ENCODE results near the gene PIGQ.

Gene PIGQ

DNA sequence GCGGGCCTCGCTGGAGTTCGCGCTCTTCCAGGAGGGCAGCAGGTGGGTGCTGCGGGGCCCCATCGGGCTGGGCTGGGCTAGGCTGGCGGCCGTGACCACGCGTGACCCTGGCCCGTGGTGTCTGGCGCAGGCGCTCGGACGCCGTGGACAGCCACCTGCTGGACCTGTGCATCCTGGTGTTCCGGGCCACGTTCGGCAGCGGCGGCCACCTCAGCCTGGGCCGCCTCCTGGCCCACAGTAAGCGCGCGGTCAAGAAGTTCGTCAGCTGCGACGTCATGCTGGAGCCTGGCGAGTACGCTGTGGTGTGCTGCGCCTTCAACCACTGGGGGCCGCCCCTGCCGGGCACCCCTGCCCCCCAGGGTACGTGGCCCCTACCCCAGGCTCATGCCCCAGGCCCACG lies 17.6 kb upstream of the PIGQ start:
- Histone ChIP-seq H2AFZ (ENCODE audit: low read depth, low read length) (no peak overlapping the region), H3K27ac (ENCODE audit: low read length) (no peak overlapping the region), H3K9me3 (ENCODE audit: insufficient read depth, low read length) (no peaks in the 10 kb centered on the region), H3K4me3 (ENCODE audit: low read length) (no peak overlapping the region), H3K4me2 (ENCODE audit: low read length) (no peak overlapping the region), H3K36me3 (replicated peaks; ENCODE audit: low read depth, low read length) (peaks cover 10% of the 10 kb centered on the region), H3K79me2 (ENCODE audit: low read length) (no peaks in the 10 kb centered on the region), H3K9ac (ENCODE audit: low read length) (no peak overlapping the region), H4K20me1 (ENCODE audit: insufficient read depth, low read length) (no peaks in the 10 kb centered on the region), H3K4me1 (ENCODE audit: low read length) (no peaks in the 10 kb centered on the region), H3K27me3 (ENCODE audit: low read depth, low read length) (no peaks in the 10 kb centered on the region)
- TF ChIP-seq, protein P1, sequence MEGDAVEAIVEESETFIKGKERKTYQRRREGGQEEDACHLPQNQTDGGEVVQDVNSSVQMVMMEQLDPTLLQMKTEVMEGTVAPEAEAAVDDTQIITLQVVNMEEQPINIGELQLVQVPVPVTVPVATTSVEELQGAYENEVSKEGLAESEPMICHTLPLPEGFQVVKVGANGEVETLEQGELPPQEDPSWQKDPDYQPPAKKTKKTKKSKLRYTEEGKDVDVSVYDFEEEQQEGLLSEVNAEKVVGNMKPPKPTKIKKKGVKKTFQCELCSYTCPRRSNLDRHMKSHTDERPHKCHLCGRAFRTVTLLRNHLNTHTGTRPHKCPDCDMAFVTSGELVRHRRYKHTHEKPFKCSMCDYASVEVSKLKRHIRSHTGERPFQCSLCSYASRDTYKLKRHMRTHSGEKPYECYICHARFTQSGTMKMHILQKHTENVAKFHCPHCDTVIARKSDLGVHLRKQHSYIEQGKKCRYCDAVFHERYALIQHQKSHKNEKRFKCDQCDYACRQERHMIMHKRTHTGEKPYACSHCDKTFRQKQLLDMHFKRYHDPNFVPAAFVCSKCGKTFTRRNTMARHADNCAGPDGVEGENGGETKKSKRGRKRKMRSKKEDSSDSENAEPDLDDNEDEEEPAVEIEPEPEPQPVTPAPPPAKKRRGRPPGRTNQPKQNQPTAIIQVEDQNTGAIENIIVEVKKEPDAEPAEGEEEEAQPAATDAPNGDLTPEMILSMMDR (IDR thresholded peaks at IDR 0.05; ENCODE audit: low read depth, low read length) = no peak
- TF ChIP-seq EZH2phosphoT487 (IDR thresholded peaks at IDR 0.05; ENCODE audit: low read depth) = no peak

DNA sequence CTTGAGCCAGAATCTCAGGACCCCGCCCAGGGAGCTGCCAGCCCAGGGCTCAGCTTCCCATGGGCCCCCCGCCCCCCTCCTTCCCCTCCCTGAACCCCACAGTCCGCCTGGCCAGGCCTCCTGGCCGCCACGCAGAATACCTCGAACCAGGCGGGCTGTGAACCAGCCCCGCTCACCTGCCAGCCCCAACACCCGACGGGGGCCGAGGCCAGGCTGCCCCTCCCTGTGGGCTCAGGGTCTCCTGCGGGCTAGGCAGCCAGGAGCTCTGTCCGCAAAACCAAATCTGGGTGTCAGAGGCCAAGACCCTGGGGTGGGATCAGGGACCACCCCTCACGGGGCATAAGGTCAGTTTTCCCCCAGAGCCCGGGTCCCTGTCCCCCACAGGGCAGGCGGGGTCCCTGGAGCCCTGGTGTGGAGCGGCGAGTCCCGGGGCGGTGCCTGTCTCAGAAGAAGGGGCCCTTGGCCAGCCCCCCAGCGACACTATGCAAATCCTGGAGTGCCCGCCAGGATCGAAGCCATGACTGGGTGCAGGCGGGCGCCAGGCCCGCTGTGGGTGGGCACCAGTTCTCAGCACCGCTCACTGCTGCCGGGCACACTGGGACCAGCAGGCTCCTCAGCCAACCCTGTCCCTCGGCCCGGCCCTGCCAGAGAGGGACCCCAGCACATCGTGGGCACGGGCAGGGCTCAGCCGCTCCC lies 16.0 kb upstream of the PIGQ start:
- no peaks in the 10 kb centered on the region for H3K9me3 ChIP-seq (ENCODE audit: insufficient read depth, low read length)
- peaks cover 8% of the 10 kb centered on the region for H3K36me3 ChIP-seq (replicated peaks; ENCODE audit: low read depth, low read length)
- H3K9ac ChIP-seq (ENCODE audit: low read length) = no peak overlapping the region
- no peak overlapping the region for H2AFZ ChIP-seq (ENCODE audit: low read depth, low read length)
- no peak overlapping the region for H3K4me3 ChIP-seq (ENCODE audit: low read length)
- H3K27me3 ChIP-seq (ENCODE audit: low read depth, low read length) = no peaks in the 10 kb centered on the region
- no peak overlapping the region for H3K4me2 ChIP-seq (ENCODE audit: low read length)
- no peak overlapping the region for H3K27ac ChIP-seq (ENCODE audit: low read length)
- TF ChIP-seq, protein P1 (IDR thresholded peaks at IDR 0.05; ENCODE audit: low read depth, low read length) = no peak
- no peak for TF ChIP-seq EZH2phosphoT487 (IDR thresholded peaks at IDR 0.05; ENCODE audit: low read depth)
- H3K4me1 ChIP-seq (ENCODE audit: low read length) = no peaks in the 10 kb centered on the region
- H3K79me2 ChIP-seq (ENCODE audit: low read length) = no peaks in the 10 kb centered on the region
- H4K20me1 ChIP-seq (ENCODE audit: insufficient read depth, low read length) = no peaks in the 10 kb centered on the region

DNA sequence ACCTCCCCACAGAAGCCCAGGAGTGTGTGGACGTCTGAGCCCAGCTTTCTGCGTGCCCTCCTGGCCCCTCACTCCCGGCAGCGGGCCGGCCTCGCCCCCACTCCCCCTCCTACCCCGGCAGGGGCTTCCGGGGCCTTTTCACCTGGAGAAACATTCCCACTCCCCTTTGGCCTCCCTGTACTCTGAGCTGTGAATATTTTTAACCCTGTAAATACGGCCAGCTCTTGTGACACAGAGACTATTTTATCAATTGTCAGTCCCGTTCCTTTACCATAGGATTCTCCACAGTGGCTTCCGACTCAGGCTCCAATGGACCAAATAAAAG lies 15.5 kb upstream of the PIGQ start:
- Histone ChIP-seq H2AFZ (ENCODE audit: low read depth, low read length) (no peak overlapping the region), H3K9me3 (ENCODE audit: insufficient read depth, low read length) (no peaks in the 10 kb centered on the region), H3K4me2 (ENCODE audit: low read length) (no peak overlapping the region), H3K4me3 (ENCODE audit: low read length) (no peak overlapping the region), H3K27ac (ENCODE audit: low read length) (no peak overlapping the region), H3K27me3 (ENCODE audit: low read depth, low read length) (no peaks in the 10 kb centered on the region), H3K36me3 (replicated peaks; ENCODE audit: low read depth, low read length) (peaks cover 6% of the 10 kb centered on the region), H3K4me1 (ENCODE audit: low read length) (no peaks in the 10 kb centered on the region), H3K79me2 (ENCODE audit: low read length) (no peaks in the 10 kb centered on the region), H3K9ac (ENCODE audit: low read length) (no peak overlapping the region), H4K20me1 (ENCODE audit: insufficient read depth, low read length) (no peaks in the 10 kb centered on the region)
- TF ChIP-seq, protein P1 (IDR thresholded peaks at IDR 0.05; ENCODE audit: low read depth, low read length) = no peak
- no peak for TF ChIP-seq EZH2phosphoT487 (IDR thresholded peaks at IDR 0.05; ENCODE audit: low read depth)

DNA sequence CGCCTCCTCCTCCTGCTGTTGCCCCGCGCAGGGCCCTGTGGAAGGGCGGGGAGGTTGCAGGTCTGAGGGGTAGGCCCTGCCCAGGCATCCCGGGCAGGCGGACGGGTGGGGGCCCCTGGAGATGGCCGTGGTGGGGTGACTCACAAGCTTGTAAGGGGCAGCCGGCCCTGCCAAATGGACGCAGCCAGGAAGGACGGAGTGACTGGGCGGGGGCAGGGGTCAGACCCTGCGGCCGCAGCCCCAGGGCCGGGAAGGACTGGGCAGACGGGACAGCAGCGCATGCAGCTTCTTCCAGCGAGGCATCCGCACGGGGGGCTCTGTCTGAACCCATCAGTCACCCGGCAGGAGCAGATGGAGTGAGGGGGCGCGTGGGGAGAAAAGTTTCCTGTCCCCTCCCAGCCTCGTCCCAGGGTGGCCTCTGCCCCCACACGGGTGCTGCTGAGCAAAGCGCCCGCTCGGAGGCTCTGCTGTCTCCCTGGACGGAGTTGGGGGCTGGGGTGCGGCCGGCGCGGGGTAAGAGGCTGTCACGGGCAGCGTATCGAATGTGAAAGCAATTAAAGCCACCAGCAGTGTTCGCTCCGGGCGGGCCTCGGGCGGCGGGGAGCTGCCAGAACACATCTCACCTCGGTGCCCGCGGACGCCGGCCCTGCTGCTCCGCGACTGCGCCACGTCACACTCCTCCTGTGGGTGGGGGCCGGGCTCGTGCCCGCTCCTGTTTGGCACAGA lies 15.0 kb upstream of the PIGQ start:
- H3K9me3 ChIP-seq (ENCODE audit: insufficient read depth, low read length) = no peaks in the 10 kb centered on the region
- H3K36me3 ChIP-seq (replicated peaks; ENCODE audit: low read depth, low read length) = peaks cover 3% of the 10 kb centered on the region
- H3K27ac ChIP-seq (ENCODE audit: low read length) = no peak overlapping the region
- no peak overlapping the region for H3K4me2 ChIP-seq (ENCODE audit: low read length)
- H3K79me2 ChIP-seq (ENCODE audit: low read length) = no peaks in the 10 kb centered on the region
- H3K27me3 ChIP-seq (ENCODE audit: low read depth, low read length) = no peaks in the 10 kb centered on the region
- no peak overlapping the region for H3K4me3 ChIP-seq (ENCODE audit: low read length)
- H3K4me1 ChIP-seq (ENCODE audit: low read length) = no peaks in the 10 kb centered on the region
- H2AFZ ChIP-seq (ENCODE audit: low read depth, low read length) = no peak overlapping the region
- H3K9ac ChIP-seq (ENCODE audit: low read length) = no peak overlapping the region
- H4K20me1 ChIP-seq (ENCODE audit: insufficient read depth, low read length) = no peaks in the 10 kb centered on the region
- TF ChIP-seq, protein P1 (IDR thresholded peaks at IDR 0.05; ENCODE audit: low read depth, low read length) = no peak
- TF ChIP-seq EZH2phosphoT487 (IDR thresholded peaks at IDR 0.05; ENCODE audit: low read depth) = no peak
